Neural cell (in vitro differentiated cells): Measurements from ENCODE around the gene GJA9. TPM values are rescaled to one million over a fixed set of nuclear protein-coding genes. Genes with fewer than 3 reads are reported as not detected.

Experiments
- H2AFZ ChIP-seq: fragments of 200-600, 300-800 bp; sonication (generic), shearing (Covaris generic); 2 replicates; pipeline ENCODE4 v1.6.0; 2014; ENCODE audit warnings: low read depth, mild to moderate bottlenecking, antibody characterized with exemption, low read length, moderate library complexity
- H3F3A ChIP-seq: fragments of 200-600 bp; shearing (Covaris generic); 2 replicates; pipeline ENCODE4 v1.6.1; 2016; ENCODE audit warnings: mild to moderate bottlenecking, moderate library complexity, mixed read lengths, antibody characterized with exemption, low read length; ENCODE audit not compliant: insufficient read depth, poor library complexity, severe bottlenecking
- H3K27ac ChIP-seq: fragments of 200-600, 300-800 bp; sonication (generic), shearing (Covaris generic); 2 replicates; pipeline ENCODE4 v1.5.1; 2014; ENCODE audit warnings: mild to moderate bottlenecking, low read length, moderate library complexity
- H3K27me3 ChIP-seq: fragments of 300-800, 200-600 bp; sonication (generic), shearing (Covaris generic); 2 replicates; pipeline ENCODE4 v1.6.0; 2014; ENCODE audit warnings: mild to moderate bottlenecking, low read depth, low read length, moderate library complexity; ENCODE audit not compliant: insufficient read depth
- H3K36me3 ChIP-seq: fragments of 300-800, 200-600 bp; sonication (generic), shearing (Covaris generic); 2 replicates; pipeline ENCODE4 v1.5.1; 2014; ENCODE audit warnings: mild to moderate bottlenecking, antibody characterized with exemption, low read length, moderate library complexity; ENCODE audit not compliant: insufficient read depth
- H3K4me2 ChIP-seq: fragments of 300-800, 200-600 bp; sonication (generic), shearing (Covaris generic); 2 replicates; pipeline ENCODE4 v1.6.0; 2014; ENCODE audit warnings: mild to moderate bottlenecking, low read length
- H3K4me3 ChIP-seq: fragments of 300-800, 200-600 bp; sonication (generic), shearing (Covaris generic); 2 replicates; pipeline ENCODE4 v1.5.1; 2014; ENCODE audit warnings: mild to moderate bottlenecking, low read length, moderate library complexity
- H3K79me2 ChIP-seq: fragments of 200-600 bp; shearing (Covaris generic); replicated peaks from 2 replicates; pipeline ENCODE4 v1.6.0; 2014; ENCODE audit warnings: mild to moderate bottlenecking, low read length, moderate library complexity; ENCODE audit not compliant: insufficient read depth
- H3K9ac ChIP-seq: fragments of 300-800, 200-600 bp; sonication (generic), shearing (Covaris generic); 2 replicates; pipeline ENCODE4 v1.6.1; 2016; ENCODE audit warnings: mild to moderate bottlenecking, low read length, mixed read lengths
- H3K9me2 ChIP-seq: fragments of 200-600 bp; shearing (Covaris generic); 2 replicates; pipeline ENCODE4 v1.6.1; 2016; ENCODE audit warnings: mild to moderate bottlenecking, low read length, mixed read lengths; ENCODE audit not compliant: insufficient read depth
- H3K9me3 ChIP-seq: fragments of 200-600, 300-800 bp; sonication (generic), shearing (Covaris generic); 2 replicates; pipeline ENCODE4 v1.6.1; 2016; ENCODE audit warnings: mild to moderate bottlenecking, mixed run types, low read length, moderate library complexity, mixed read lengths
- H4K20me1 ChIP-seq: fragments of 200-600 bp; shearing (Covaris generic); 2 replicates; pipeline ENCODE4 v1.6.1; 2016; ENCODE audit warnings: mild to moderate bottlenecking, mixed run types; ENCODE audit not compliant: insufficient read depth
- CTCF ChIP-seq: fragments of 450-650 bp; IDR thresholded peaks from 2 replicates; pipeline ENCODE4 v1.5.1; 2014; ENCODE audit warnings: antibody characterized with exemption, mild to moderate bottlenecking, moderate library complexity; ENCODE audit not compliant: poor library complexity, severe bottlenecking
- EP300 ChIP-seq: fragments of 450-650 bp; conservative IDR thresholded peaks from 2 replicates; pipeline ENCODE4 v1.6.1; 2014; ENCODE audit warnings: antibody characterized with exemption, mild to moderate bottlenecking, moderate library complexity; ENCODE audit not compliant: poor library complexity, severe bottlenecking
- EZH2 ChIP-seq: fragments of 200-600, 300-800 bp; shearing (Covaris generic), sonication (generic); IDR thresholded peaks from 2 replicates; pipeline ENCODE4 v1.6.1; 2014; ENCODE audit warnings: antibody characterized with exemption, low read length, borderline replicate concordance, mild to moderate bottlenecking; ENCODE audit not compliant: insufficient read depth, poor library complexity, severe bottlenecking
- MXI1 ChIP-seq: fragments of 450-650 bp; conservative IDR thresholded peaks from 2 replicates; pipeline ENCODE4 v1.6.1; 2014; ENCODE audit warnings: antibody characterized with exemption, mild to moderate bottlenecking; ENCODE audit not compliant: poor library complexity, severe bottlenecking
- POLR2AphosphoS5 ChIP-seq: IDR thresholded peaks from 2 replicates; pipeline ENCODE4 v1.6.1; 2012
- RAD21 ChIP-seq: fragments of 450-650 bp; conservative IDR thresholded peaks from 2 replicates; pipeline ENCODE4 v1.6.1; 2014; ENCODE audit warnings: antibody characterized with exemption, mild to moderate bottlenecking, moderate library complexity
- REST ChIP-seq: IDR thresholded peaks from 2 replicates; pipeline ENCODE4 v1.6.1; 2012; ENCODE audit warnings: borderline replicate concordance
- SMC3 ChIP-seq: fragments of 450-650 bp; conservative IDR thresholded peaks from 2 replicates; pipeline ENCODE4 v1.6.1; 2014; ENCODE audit warnings: antibody characterized with exemption, mild to moderate bottlenecking, moderate library complexity; ENCODE audit not compliant: poor library complexity
- TAF1 ChIP-seq: IDR thresholded peaks from 2 replicates; pipeline ENCODE4 v1.6.1; 2012; ENCODE audit warnings: low read depth
- polyA plus RNA-seq: library from polyadenylated mRNA; depleted of rRNA; stranded (reverse); fragments of >200 nt; gene quantifications from 2 replicates; pipeline ENCODE4 v1.2.3, GENCODE V29; 2014

The GJA9 gene
- polyA plus RNA-seq, 1 donor from 2014 or later: not detected

- Histone ChIP-seq H3K79me2 (no peaks in the 10 kb centered on the region), H3K27ac (no peak overlapping the region), H3K9me3 (peaks cover 3% of the 10 kb centered on the region), H2AFZ (no peak overlapping the region), H3F3A (no peaks in the 10 kb centered on the region), H3K9me2 (no peaks in the 10 kb centered on the region), H3K4me3 (no peak overlapping the region), H4K20me1 (no peaks in the 10 kb centered on the region), H3K9ac (no peak overlapping the region), H3K4me2 (no peak overlapping the region), H3K27me3 (no peaks in the 10 kb centered on the region), H3K36me3 (no peaks in the 10 kb centered on the region)
- TF ChIP-seq MXI1: no peak
- TF ChIP-seq RAD21: no peak
- no peak for TF ChIP-seq EZH2
- no peak for TF ChIP-seq CTCF
- no peak for TF ChIP-seq EP300
- TF ChIP-seq SMC3: no peak
- TF ChIP-seq POLR2AphosphoS5: no peak
- TF ChIP-seq REST: no peak
- no peak for TF ChIP-seq TAF1
Observed at GRCh38 chr1:38908821-38909220, 27.4 kb upstream of the GJA9 start.

- TF ChIP-seq SMC3 (no peak), EZH2 (no peak), POLR2AphosphoS5 (no peak), RAD21 (no peak), MXI1 (no peak), TAF1 (no peak), CTCF (no peak), EP300 (no peak)
- Histone ChIP-seq H3K9me2 (no peaks in the 10 kb centered on the region), H3K27ac (no peak overlapping the region), H3K27me3 (no peaks in the 10 kb centered on the region), H3K9me3 (peaks cover 3% of the 10 kb centered on the region), H3K79me2 (no peaks in the 10 kb centered on the region), H3K4me2 (no peak overlapping the region), H3K9ac (no peak overlapping the region), H3F3A (no peaks in the 10 kb centered on the region), H4K20me1 (no peaks in the 10 kb centered on the region), H3K4me3 (no peak overlapping the region), H2AFZ (no peak overlapping the region), H3K36me3 (no peaks in the 10 kb centered on the region)
Observed at GRCh38 chr1:38905985-38906384, 24.6 kb upstream of the GJA9 start.
